Kidney (tissue), 14 donors: Measurements from ENCODE around the gene TMEM198. TPM values are rescaled to one million over a fixed set of nuclear protein-coding genes. Genes with fewer than 3 reads are reported as not detected.

ENCODE experiments used
- DNase-seq, 5 donors: peaks; one replicate each; pipeline ENCODE4 v3.0.0-alpha.2; 2013 to 2020
- FAIRE-seq: peaks from 2 replicates; lab custom pipeline; 2012; peaks lifted over from hg19 to GRCh38; lab: Jason Lieb, UNC
- H3K27ac ChIP-seq, 2 donors: one replicate each; pipeline ENCODE4 v1.7.0; 2013; ENCODE audit warnings: low read depth in 2 of 2, low read length in 2 of 2, inconsistent platforms in 1 of 2
- H3K27me3 ChIP-seq: one replicate; pipeline ENCODE4 v1.7.1; 2013; ENCODE audit warnings: low read length, inconsistent platforms; ENCODE audit not compliant: control insufficient read depth, insufficient read depth
- H3K36me3 ChIP-seq, 3 donors: one replicate each; pipeline versions ENCODE4 v1.7.0 to v1.7.1; 2013; ENCODE audit warnings: low read length in 3 of 3, control low read depth in 1 of 3, inconsistent platforms in 1 of 3; ENCODE audit not compliant: insufficient read depth in 3 of 3, control insufficient read depth in 2 of 3
- H3K4me1 ChIP-seq, 3 donors: one replicate each; pipeline versions ENCODE4 v1.7.0 to v1.7.1; 2013; ENCODE audit warnings: low read length in 3 of 3, inconsistent platforms in 1 of 3, low read depth in 1 of 3; ENCODE audit not compliant: control insufficient read depth in 2 of 3, insufficient read depth in 2 of 3
- H3K4me3 ChIP-seq, 3 donors: one replicate each; pipeline versions ENCODE4 v1.7.0 to v1.8.1; 2013; ENCODE audit warnings: low read length in 3 of 3, control low read depth in 1 of 3, inconsistent platforms in 1 of 3
- H3K9ac ChIP-seq, 3 donors: one replicate each; pipeline versions ENCODE4 v1.7.0 to v1.7.1; 2013; ENCODE audit warnings: low read length in 3 of 3, control low read depth in 1 of 3, inconsistent platforms in 1 of 3
- H3K9me3 ChIP-seq, 3 donors: one replicate each; pipeline versions ENCODE4 v1.7.0 to v1.7.1; 2013; ENCODE audit warnings: low read length in 3 of 3, control low read depth in 1 of 3, inconsistent platforms in 1 of 3; ENCODE audit not compliant: control insufficient read depth in 2 of 3, insufficient read depth in 1 of 3
- intact Hi-C: fragments of 100-400 bp; cut with DNase I; formaldehyde crosslinking; loops from one replicate; pipeline ENCODE4 v1.11.1; 2022
- polyA plus RNA-seq: library from polyadenylated mRNA; stranded (reverse); fragments of 350-450 nt; fragmentation: Illumina TruSeq; extraction: RNeasy Lipid Tissue Mini Kit (QIAGEN cat#74804); gene quantifications from one replicate; pipeline ENCODE4 v1.2.3, GENCODE V29; 2014; ENCODE audit warnings: low read depth, low replicate concordance; ENCODE audit not compliant: insufficient read depth
- total RNA-seq: library from RNA; stranded (reverse); fragmentation: NEBNext Ultra II Directional; extraction: Animal tissue kit (Norgen Biotek cat#: 25700); gene quantifications from one replicate; pipeline ENCODE4 v1.2.1, GENCODE V29; 2021
- TF ChIP-seq, protein P1 (sequence below): IDR thresholded peaks from 3 replicates; pipeline ENCODE4 v1.5.1; 2012; ENCODE audit warnings: mild to moderate bottlenecking, moderate library complexity, borderline replicate concordance; ENCODE audit not compliant: insufficient read depth; ENCODE audit errors: extremely low read depth
- donor health status: control.
- donor health status: control.
- donor health status: control.
- donor health status: control.
- donor health status: control.
- donor health status: DM: yes; HTN: yes; CAD: no.
- donor health status: Normal renal cell carcinoma (clear cell type).

The TMEM198 gene
- total and polyA plus RNA-seq, 2 donors from 2014 or later, result 4.2 to 4.5 TPM

GRCh38 chr2:219519526-219519916, 24.3 kb upstream of the TMEM198 start:
- FAIRE-seq, result no peak

DNA sequence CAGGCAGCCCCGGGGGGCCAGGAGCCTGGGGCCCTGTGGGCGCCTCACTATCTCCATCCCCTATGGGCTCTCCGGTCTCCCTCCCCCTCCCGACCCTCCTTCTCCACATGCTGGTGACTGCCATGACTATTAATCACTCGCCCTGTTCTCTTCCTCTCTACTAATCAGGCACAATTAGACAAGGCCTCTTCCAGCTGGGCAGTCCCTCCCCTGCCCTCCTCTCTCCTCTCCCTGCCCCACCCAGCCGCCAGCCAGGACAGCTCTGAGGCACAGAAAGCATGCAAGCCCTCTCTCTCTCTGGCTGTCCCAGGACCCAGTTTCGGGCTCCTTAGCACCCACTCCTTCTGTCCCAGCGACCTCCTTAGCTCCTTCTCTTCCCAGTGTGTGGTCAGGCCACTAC, 23.7 kb upstream of the TMEM198 start:
- DNase-seq (no peak), FAIRE-seq (no peak)
- intact Hi-C loops, result loop anchor here (10.0 kb wide), 1 partner anchor 45 kb away; no protein-coding TSS in a partner anchor
- Histone ChIP-seq H3K36me3 (no peaks in the 10 kb centered on the region), H3K4me1 (peaks cover 0 to 3% (median 0%) of the 10 kb centered on the region in 3 donors), H3K9ac (no peak overlapping the region), H3K9me3 (no peaks in the 10 kb centered on the region), H3K4me3 (no peak overlapping the region), H3K27me3 (no peaks in the 10 kb centered on the region), H3K27ac (no peak overlapping the region)
- TF ChIP-seq, protein P1, sequence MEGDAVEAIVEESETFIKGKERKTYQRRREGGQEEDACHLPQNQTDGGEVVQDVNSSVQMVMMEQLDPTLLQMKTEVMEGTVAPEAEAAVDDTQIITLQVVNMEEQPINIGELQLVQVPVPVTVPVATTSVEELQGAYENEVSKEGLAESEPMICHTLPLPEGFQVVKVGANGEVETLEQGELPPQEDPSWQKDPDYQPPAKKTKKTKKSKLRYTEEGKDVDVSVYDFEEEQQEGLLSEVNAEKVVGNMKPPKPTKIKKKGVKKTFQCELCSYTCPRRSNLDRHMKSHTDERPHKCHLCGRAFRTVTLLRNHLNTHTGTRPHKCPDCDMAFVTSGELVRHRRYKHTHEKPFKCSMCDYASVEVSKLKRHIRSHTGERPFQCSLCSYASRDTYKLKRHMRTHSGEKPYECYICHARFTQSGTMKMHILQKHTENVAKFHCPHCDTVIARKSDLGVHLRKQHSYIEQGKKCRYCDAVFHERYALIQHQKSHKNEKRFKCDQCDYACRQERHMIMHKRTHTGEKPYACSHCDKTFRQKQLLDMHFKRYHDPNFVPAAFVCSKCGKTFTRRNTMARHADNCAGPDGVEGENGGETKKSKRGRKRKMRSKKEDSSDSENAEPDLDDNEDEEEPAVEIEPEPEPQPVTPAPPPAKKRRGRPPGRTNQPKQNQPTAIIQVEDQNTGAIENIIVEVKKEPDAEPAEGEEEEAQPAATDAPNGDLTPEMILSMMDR, result no peak

More at GRCh38 chr2:219519526-219519916, 24.3 kb upstream of the TMEM198 start:
- Histone ChIP-seq H3K4me1 (peaks cover 0 to 3% (median 0%) of the 10 kb centered on the region in 3 donors), H3K4me3 (no peak overlapping the region), H3K27ac (no peak overlapping the region), H3K9ac (no peak overlapping the region), H3K36me3 (no peaks in the 10 kb centered on the region), H3K9me3 (no peaks in the 10 kb centered on the region), H3K27me3 (no peaks in the 10 kb centered on the region)
- TF ChIP-seq, protein P1, result no peak
- intact Hi-C loops, result no loop called here
- DNase-seq, result no peak

DNA sequence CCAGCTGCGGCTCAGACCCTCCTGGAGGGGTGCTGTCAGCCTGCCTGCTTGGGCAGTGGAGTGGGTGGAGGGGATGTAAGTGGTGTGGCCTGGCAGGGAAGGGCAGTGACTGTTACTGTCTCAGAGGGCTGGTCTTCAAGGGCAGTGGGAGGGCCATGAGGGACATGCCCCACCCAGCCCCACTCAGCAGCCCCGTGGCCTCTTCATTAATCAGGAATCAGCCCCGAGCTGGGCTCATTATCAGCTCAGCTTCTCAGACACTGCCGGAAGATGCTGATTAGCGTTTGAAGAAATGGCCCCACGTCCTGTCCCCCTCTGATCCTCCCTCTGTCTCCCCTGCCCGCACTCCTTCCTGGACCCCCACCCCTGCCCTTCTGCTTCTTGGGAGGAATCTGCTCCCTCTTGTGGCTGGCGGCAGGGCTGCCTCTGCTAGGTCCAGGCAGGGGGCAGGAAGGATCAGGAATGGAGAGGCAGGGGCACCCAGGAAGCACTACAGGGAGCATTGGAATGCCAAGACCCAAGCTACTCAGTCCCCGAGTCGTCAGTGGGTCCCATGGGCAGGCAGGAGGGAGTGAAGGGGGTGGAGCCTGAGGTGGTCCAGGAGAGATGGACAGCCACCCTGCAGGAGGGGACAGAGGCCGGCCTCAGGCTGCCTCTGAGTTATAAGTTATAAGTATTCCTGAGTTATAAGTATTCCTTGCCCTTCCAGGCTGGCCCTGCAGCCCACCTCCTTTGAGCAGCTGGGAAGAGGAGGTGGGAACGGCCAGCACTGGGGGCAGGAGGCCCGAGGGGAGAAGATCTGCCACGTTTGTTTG, 22.6 kb upstream of the TMEM198 start:
- peak in 3 of 5 donors; percentile 60 to 80 (median 77) for DNase-seq
- no peaks in the 10 kb centered on the region for H3K9me3 ChIP-seq
- TF ChIP-seq, protein P1, result peak; percentile 2
- peaks cover 0 to 3% (median 0%) of the 10 kb centered on the region in 3 donors for H3K4me1 ChIP-seq
- H3K27ac ChIP-seq, result no peak overlapping the region
- FAIRE-seq, result no peak
- H3K36me3 ChIP-seq, result no peaks in the 10 kb centered on the region
- intact Hi-C loops, result loop anchor here (10.0 kb wide), 1 partner anchor 46 kb away; no protein-coding TSS in a partner anchor
- H3K4me3 ChIP-seq, result no peak overlapping the region
- no peaks in the 10 kb centered on the region for H3K27me3 ChIP-seq
- H3K9ac ChIP-seq, result no peak overlapping the region
